GM21717 (cell line): ENCODE measurements around the gene SMTN.
"Not testable (repeated sequence)": the region's sequence is repeated elsewhere in the genome, so short reads cannot be mapped to it uniquely, and the experiment has no call there.

Experiments
- ATAC-seq: cut with Tn5 transposase; IDR thresholded peaks from one replicate; pipeline ENCODE4 v1.9.1; 2021; ENCODE audit warnings: mild to moderate bottlenecking, moderate library complexity; ENCODE audit not compliant: unreplicated experiment

SMTN gene

DNA sequence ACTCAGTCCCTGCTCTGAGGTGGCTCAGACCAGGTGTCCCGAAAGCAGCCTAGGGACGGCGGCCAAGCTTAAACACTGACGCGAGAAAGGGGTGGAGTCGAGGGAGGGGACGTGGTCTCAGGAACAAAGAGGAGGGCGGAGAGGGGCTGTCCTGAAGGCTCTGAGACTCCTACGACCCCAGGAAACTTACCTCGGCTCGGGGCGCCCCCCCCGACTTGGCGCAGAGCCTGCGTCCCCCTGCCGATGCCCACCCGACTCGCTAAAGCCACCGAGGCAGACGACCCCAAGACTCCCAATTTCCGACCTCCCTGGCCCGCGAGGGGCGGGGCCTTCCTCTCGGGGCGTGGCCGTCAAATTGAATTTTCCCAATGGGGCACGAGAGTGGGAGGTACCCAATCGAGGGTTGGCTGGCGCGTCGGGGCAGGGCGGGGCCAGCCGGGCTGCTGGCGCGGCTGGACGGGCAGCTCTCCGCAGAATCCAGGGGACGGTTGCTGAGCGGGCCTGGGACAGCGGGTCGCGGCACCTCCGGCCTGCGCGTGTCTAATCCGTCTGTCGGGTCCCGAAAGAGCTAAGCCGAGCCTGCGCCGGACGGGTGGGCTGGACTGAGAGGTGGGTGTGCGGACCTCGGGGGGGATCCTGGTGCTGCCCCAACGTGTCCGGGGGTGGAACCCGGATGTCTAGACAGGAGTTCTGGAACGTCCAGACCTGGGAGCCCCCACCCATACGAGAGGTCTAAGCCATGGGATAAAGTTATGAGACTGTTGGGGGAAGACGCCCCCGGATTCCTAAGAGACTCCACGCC lies at the start of gene SMTN:
SMTN (plus strand) TSS at position 471 of the 802 bp plus-strand sequence. CDS start 1,941 bp downstream, outside the sequence.
- ATAC-seq = peak; percentile 58

DNA sequence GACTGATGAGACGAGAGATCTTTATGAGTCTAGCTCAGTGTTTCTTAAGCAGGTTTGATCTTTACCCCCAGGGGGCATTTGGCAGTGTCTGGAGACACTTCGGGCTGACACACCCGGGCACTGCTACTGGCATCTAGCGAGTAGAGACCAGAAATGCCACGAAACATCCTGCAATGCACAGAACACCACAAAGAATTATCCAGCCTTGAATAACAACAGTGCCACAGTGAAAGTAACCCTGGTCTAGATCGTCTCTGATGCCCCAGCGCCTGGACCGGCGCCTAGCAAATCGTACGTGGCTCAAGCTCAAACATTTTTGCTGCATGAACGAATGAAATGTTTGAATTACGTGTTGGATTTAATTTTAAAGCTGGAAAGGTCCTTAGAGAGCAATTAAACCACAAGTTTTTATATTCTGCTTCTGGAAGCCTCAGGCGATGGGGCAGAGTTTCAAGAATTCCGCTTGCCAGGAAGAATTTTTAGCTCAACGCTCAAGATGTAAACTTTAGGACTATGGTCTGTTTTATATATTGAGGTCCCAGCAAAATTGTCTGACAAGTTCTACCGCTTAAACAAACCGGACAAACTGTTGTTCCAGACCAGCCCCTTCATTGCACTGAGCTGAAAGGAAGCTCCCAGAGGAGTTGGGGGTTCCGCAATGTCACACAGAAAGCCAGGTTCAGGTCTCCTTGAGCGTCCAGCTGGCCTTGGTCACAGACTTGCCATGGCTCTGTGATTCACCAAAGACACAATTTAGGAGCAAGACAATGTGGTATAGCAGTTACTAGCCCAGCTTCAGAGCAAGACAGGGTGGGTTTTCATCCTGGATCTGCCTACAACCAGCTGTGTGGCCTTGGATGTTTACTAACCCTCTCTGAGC lies 44.2 kb upstream of the SMTN start:
- no peak for ATAC-seq

GRCh38 chr22:31038686-31039085 lies 42.4 kb upstream of the SMTN start:
- ATAC-seq = no peak

DNA sequence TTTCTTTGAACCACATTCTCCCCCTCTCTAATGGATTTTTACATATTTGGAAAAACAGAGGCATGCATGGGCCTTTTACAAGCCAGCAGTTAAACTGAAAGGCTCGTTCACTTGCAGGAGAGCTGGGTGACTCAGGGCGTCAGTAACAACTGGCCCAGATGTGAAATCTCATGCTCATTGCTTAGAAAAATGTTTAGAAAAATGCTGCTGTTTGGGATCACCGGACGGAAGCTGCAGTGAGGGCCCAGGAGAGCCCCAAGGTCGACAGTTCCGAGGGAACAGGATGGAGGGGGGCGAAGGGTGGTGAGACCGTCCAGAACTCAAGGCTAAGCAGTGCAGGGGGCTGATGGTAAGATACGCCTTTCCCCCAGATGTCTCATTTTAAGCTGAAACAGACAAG lies 41.7 kb upstream of the SMTN start:
- no peak for ATAC-seq

DNA sequence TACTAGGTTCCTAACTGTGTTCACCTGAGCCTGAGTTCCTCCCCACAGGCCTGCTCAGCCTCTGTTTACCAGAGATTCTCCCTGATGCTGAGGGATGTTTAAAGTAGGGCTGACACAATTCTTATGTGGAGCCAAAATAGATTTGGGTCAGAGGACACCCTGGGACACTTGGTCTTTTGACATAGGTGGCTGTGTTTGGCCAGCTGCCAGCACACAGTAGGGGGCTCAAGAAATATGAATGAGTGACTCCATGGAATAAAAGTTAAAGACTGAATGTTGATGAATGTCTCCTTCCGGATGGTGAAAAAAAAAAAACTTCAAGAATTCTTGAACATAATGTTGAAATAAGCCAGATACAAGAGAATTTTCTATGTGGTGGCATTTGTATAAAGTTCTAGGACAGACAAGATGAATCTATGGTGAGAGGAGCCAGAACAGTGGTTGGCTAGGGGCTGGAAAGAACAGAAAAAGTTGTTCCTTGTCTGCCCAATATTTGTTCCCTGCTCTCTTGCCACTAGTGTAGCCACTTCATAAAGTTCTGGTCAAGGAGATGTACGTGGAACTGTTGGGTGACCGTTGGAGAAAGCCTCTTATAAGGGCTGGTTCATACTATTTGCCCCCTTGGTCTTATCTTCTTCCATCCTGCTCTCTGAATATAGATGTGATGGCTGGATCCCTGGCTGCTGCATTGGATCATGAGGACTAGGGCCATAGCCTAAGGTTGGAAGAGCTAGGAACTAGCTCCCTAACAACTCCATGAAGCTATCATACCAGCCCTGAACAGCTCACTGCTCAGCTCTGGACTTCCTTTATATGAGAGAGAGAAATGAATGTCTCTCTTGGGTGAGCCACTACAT lies 40.3 kb upstream of the SMTN start:
- ATAC-seq = no peak

DNA sequence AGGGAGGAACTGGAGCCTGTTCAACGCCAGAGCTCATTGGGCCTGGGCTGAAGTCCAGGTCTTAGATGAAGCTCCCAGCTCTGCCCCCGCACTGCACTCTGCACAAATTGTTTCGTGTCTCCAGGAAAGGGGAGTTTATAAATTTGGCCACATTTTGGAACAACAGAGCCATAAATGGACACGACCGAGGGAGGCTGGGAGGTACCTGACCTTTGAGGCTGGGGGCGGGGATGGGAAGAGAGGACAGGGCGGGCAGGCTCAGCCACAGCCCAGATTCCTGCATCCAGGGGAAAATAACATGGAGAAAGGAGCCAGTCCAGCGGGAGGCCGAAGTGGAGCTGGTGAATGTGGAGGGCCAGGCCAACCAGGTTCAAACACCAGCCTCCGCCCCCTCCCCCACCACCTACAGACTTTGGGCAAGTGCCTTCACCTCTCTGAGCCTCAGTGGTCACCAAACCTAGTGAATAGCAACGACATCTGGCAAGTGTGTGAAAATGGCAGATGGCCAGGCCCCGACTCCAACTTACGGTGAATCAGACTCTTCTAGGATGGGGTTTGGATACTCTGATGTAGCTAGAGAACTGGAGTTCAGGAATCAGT lies 36.8 kb upstream of the SMTN start:
- ATAC-seq = no peak

DNA sequence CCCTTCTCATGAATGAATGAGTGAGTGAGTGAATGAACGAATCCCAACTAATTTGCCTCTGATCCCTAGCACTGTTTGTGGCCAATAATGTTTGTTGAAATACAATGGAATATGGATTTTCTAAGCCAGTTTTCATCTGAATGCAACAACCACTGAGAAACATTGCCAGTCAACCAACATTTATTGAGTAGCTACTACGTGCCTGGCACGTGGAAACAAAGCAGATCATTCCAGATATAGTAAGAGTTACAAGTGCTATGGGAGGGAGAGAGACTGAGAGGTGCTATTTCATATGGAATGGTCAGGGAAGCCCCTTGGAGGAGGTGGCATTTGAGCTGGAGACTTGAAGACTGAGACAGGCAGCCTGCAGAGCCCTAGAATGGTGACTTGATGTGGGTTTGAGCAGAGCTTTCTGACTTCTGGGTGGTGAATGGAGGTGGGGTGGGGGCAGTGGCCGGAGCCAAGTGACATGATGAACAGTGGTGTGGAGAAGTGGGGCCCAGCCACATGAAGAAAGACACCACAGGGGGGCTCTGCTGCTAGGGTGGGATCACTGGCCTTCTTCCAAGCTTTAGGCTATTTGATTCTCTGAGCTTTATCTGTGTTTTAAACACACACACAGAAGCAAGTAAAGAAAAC lies 35.1 kb upstream of the SMTN start:
- ATAC-seq = no peak

- no peak for ATAC-seq
These were observed 34.4 kb upstream of the SMTN start for GRCh38 chr22:31046539-31047226.

- ATAC-seq = no peak
These were observed 32.5 kb upstream of the SMTN start for GRCh38 chr22:31048570-31048969.

DNA sequence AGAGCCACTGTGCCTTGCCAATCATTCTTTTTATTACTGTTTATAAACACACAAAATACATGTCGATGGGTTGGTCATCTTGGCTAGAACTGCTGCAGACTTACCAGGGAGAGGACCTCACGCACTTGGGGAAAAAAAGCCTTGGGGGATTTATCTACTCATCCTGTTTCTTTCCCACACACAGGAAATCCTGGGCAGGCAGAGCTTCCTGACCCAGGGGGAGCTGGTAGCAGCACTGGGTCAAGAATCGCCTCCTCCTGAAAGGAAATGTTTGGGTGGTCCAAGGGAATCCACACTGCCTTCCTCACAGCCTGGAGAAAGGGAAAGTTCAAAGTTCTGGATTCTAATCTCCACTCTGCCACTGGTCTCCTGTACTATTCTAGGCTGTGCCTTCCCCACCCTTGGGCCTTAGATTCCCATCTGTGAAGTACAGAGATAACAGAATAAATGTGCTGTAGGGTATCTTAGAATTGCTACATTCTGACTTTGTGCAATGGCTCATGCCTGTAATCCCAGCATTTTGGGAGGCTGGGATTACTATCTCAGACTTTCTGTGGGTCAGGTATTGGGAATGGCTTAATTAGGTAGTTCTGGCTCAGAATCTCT lies 31.2 kb upstream of the SMTN start:
- no peak for ATAC-seq

DNA sequence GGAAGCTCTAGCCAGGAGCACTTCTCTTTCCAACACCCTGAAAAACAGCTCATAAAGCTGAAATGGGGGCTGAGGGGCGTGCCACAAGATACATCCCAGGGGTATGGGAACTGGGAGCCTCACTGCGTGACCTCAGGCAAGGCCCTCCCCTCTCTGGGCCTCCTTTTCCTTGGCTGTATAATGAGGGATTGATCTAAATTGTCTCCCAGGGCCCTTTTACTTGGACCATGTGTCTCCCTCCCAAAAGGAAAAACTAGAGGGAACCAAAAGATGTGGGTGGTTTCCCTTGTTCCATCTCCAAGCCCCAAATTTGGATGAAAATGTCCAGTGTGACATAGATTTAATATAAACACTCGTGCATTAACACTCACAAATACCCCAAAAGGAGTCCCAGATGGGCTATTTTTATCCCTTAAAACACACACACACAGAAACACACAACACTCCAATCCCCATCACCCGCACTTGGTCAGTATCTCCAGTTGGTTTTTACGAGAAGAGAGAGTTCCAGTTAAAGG lies 25.9 kb upstream of the SMTN start:
- ATAC-seq = no peak

DNA sequence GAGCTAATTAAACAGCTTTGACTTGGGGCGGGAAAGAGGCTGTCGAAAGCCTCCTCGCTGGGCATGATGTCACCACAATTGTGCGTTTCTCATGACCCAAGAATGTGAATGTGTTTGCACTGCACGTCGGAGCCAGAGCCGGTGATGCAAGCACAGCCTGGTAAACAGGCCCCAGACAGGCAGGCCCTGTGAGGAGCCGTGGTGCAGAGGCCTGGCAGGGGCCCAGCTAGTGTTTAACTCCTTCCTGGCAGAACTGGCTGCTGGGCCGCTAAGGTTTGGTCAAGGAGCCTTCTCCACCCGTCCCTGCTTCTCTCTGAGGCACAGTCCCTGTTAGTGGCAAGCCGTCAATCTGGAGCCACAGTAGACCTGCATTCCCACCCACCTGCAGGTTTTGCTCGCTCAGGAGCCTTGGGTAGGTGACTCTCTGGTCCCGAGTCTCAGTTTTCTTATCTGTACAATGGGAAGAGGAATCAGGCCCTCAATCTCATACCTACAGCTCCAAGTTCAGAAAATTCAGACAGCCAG lies 25.4 kb upstream of the SMTN start:
- no peak for ATAC-seq

GRCh38 chr22:31056986-31057599 lies 24.0 kb upstream of the SMTN start:
- no peak for ATAC-seq

GRCh38 chr22:31059663-31060062 lies 21.5 kb upstream of the SMTN start:
- ATAC-seq = not testable (repeated sequence)

DNA sequence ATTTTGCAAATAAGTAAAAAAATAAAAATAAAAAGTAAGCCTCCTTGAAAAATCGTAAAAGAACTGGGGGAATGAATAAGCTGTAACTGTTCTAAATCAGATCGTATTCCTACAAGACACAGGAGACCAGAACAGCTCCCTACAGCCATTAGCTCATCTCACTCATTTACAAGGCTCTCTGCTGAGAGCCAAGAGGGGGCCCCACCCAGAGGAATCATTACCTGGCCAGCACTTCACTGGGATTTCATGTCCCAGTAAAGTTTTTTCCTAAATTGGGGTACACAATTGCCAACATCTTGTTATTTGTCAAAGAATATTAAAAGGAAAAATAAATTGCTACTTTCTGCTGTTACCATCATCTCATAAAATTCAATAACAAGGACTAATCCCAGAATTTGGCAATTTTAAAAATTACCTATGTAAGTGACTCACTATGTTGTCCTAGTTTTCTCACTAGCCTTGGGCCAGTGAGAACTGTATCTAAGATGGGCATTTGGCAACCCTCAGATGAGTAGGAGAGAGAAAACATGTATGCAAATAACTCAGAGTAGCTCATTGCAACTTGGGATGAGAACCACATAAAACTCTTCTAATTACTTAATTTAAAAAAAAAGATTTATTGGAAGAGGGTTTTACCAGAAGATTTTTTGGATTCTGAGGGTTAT lies 18.4 kb upstream of the SMTN start:
- no peak for ATAC-seq

DNA sequence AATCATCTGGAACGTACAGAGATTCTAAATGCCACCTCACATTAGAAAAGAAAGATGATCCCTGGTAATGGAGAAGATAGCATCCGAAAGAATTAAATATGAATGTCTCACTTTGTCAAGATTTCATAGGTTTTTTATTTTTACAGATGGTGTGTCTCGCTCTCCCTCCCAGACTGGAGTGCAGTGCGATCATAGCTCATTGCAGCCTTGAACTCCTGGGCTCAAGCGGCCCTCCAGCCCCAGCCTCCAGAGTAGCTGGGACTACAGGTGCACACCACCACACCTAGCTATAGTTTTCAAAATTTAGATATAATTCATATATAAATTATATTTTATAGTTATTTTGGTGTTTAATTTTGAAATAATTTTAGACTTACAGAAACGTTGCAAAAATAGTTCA lies 16.7 kb upstream of the SMTN start:
- ATAC-seq = no peak

GRCh38 chr22:31068970-31069369 lies 12.1 kb upstream of the SMTN start:
- no peak for ATAC-seq
